K562 (cell line): Measurements from ENCODE around the gene IBA57. TPM values are rescaled to one million over a fixed set of nuclear protein-coding genes. Genes with fewer than 3 reads are reported as not detected.

Source experiments
- BCL6 ChIP-seq: fragments of 250-450 bp; sonication (Bioruptor Pico); IDR thresholded peaks from 2 replicates; pipeline ENCODE4 v1.4.0; 2020
- BCOR ChIP-seq: fragments of 450-650 bp; IDR thresholded peaks from 2 replicates; pipeline ENCODE4 v1.6.1; 2016
- CHD1 ChIP-seq: fragments of 200-600 bp; sonication (generic); IDR thresholded peaks from one replicate; pipeline ENCODE4 v1.6.1; 2012; ENCODE audit warnings: mild to moderate bottlenecking, moderate library complexity, low read length, inconsistent platforms
- ETV5 ChIP-seq: sonication (generic); formaldehyde crosslinking; IDR thresholded peaks from 2 replicates; pipeline ENCODE4 v1.4.0; 2020; ENCODE audit warnings: low read depth, mild to moderate bottlenecking, missing genetic modification reagents
- EZH2 ChIP-seq: IDR thresholded peaks from 2 replicates; pipeline ENCODE4 v1.6.1; 2012; ENCODE audit warnings: low read depth, mild to moderate bottlenecking, inconsistent platforms, low read length, borderline replicate concordance
- FOXK2 ChIP-seq, 2 experiments: fragments of 450-650 bp; IDR thresholded peaks in 1 of 2; conservative IDR thresholded peaks in 1 of 2; 2 replicates each; pipeline ENCODE4 v1.6.1; 2016; ENCODE audit warnings: low read depth in 2 of 2, mild to moderate bottlenecking in 1 of 2
- KLF16 ChIP-seq: IDR thresholded peaks from 2 replicates; pipeline ENCODE4 v1.6.1; 2016; ENCODE audit warnings: antibody characterized with exemption
- MAFK ChIP-seq: IDR thresholded peaks from 2 replicates; pipeline ENCODE4 v1.6.1; 2011; ENCODE audit warnings: low read length, improper control_type of control experiment
- MCM7 ChIP-seq, 2 experiments: fragments of 450-650 bp; IDR thresholded peaks; 2 replicates each; pipeline ENCODE4 v1.6.1; 2016 to 2018
- NELFE ChIP-seq: IDR thresholded peaks from 2 replicates; pipeline ENCODE4 v1.6.1; 2011; ENCODE audit warnings: mild to moderate bottlenecking; ENCODE audit not compliant: insufficient read depth, insufficient read length
- POLR2H ChIP-seq: IDR thresholded peaks from 2 replicates; pipeline ENCODE4 v1.6.1; 2016; ENCODE audit warnings: missing genetic modification characterization, low read depth, mild to moderate bottlenecking, control low read depth, missing compliant biosample characterization, moderate library complexity
- PURB ChIP-seq: sonication (generic); formaldehyde crosslinking; IDR thresholded peaks from 2 replicates; pipeline ENCODE4 v1.9.0; 2021; ENCODE audit warnings: low read depth, mild to moderate bottlenecking, missing genetic modification reagents
- RBFOX2 ChIP-seq: fragments of 200-400 bp; formaldehyde crosslinking; IDR thresholded peaks from 2 replicates; pipeline ENCODE4 v1.6.1; 2017; ENCODE audit warnings: low read depth, mild to moderate bottlenecking, low read length, moderate library complexity
- RBM22 ChIP-seq: fragments of 200-400 bp; formaldehyde crosslinking; IDR thresholded peaks from 2 replicates; pipeline ENCODE4 v1.6.1; 2018; ENCODE audit warnings: low read length, low read depth; ENCODE audit not compliant: poor library complexity, severe bottlenecking
- SMAD1 ChIP-seq: fragments of 150-350 bp; IDR thresholded peaks from 2 replicates; pipeline ENCODE4 v1.6.1; 2014; ENCODE audit warnings: low read length, low read depth; ENCODE audit not compliant: partially characterized antibody
- SMAD3 ChIP-seq: fragments of 450-650 bp; formaldehyde crosslinking; conservative IDR thresholded peaks from 2 replicates; pipeline ENCODE4 v1.4.0; 2020; ENCODE audit warnings: mild to moderate bottlenecking
- SP2 ChIP-seq: IDR thresholded peaks from 2 replicates; pipeline ENCODE4 v1.6.1; 2011; ENCODE audit warnings: mild to moderate bottlenecking, low read depth, low read length, moderate library complexity; ENCODE audit not compliant: poor library complexity, severe bottlenecking; ENCODE audit errors: extremely low read depth
- TAF1 ChIP-seq: IDR thresholded peaks from 2 replicates; pipeline ENCODE4 v1.6.1; 2011; ENCODE audit warnings: mild to moderate bottlenecking, low read length, moderate library complexity; ENCODE audit not compliant: insufficient read depth, control insufficient read depth, severe bottlenecking; ENCODE audit errors: extremely low read depth
- TAF7 ChIP-seq: fragments of 450-650 bp; IDR thresholded peaks from 2 replicates; pipeline ENCODE4 v1.6.1; 2016; ENCODE audit warnings: missing genetic modification characterization, missing compliant biosample characterization
- ZNF133 ChIP-seq: fragments of 250-450 bp; sonication (Bioruptor Pico); IDR thresholded peaks from 2 replicates; pipeline ENCODE4 v1.4.0; 2020; ENCODE audit warnings: mild to moderate bottlenecking
- ZNF316 ChIP-seq: fragments of 450-650 bp; IDR thresholded peaks from 2 replicates; pipeline ENCODE4 v1.6.1; 2016
- polyA plus RNA-seq, 8 experiments: library from polyadenylated mRNA; depleted of rRNA in 4 of 8; stranded (reverse) in 5 of 8; unstranded in 3 of 8; fragments of >200 nt; fragmentation: Nextera tagmentation in 2 of 8; fragmentation: Illumina TruSeq in 1 of 8; extraction: Ambion mirVana in 2 of 8; extraction: Trizol in 1 of 8; gene quantifications; 2 replicates each; pipeline versions ENCODE4 v1.2.1 to v1.2.3, GENCODE V29; 2011 to 2014; ENCODE audit warnings: inconsistent platforms in 1 of 8, missing spikeins in 1 of 8
- total RNA-seq, 7 experiments: library from RNA; depleted of rRNA in 6 of 7; stranded (reverse); fragments of >200 nt in 6 of 7; fragmentation: Illumina TruSeq in 2 of 7; extraction: Trizol in 2 of 7; gene quantifications; 2 replicates each; pipeline versions ENCODE4 v1.2.1 to v1.2.3, GENCODE V29; 2011 to 2021; ENCODE audit warnings: low replicate concordance in 1 of 7
- TF ChIP-seq, protein P1 (sequence below): fragments of 450-650 bp; IDR thresholded peaks from 2 replicates; pipeline ENCODE4 v1.6.1; 2016; ENCODE audit warnings: borderline replicate concordance
- TF ChIP-seq, protein P2 (sequence below): IDR thresholded peaks from 2 replicates; pipeline ENCODE4 v1.6.1; 2014; ENCODE audit warnings: antibody characterized with exemption
- TF ChIP-seq, protein P3 (sequence below): sonication (generic); formaldehyde crosslinking; IDR thresholded peaks from 2 replicates; pipeline ENCODE4 v1.8.1; 2022; ENCODE audit warnings: missing genetic modification reagents
- TF ChIP-seq, protein P4 (sequence below): fragments of 250-450 bp; sonication (Bioruptor Pico); IDR thresholded peaks from 2 replicates; pipeline ENCODE4 v1.5.0; 2021

Gene IBA57
- total and polyA plus RNA-seq, 9 of the 15 experiments (the other 6 are each of a cell fraction or from before 2014, with no cell fraction given): 0.77 to 15.5 (median 2.7) TPM

DNA sequence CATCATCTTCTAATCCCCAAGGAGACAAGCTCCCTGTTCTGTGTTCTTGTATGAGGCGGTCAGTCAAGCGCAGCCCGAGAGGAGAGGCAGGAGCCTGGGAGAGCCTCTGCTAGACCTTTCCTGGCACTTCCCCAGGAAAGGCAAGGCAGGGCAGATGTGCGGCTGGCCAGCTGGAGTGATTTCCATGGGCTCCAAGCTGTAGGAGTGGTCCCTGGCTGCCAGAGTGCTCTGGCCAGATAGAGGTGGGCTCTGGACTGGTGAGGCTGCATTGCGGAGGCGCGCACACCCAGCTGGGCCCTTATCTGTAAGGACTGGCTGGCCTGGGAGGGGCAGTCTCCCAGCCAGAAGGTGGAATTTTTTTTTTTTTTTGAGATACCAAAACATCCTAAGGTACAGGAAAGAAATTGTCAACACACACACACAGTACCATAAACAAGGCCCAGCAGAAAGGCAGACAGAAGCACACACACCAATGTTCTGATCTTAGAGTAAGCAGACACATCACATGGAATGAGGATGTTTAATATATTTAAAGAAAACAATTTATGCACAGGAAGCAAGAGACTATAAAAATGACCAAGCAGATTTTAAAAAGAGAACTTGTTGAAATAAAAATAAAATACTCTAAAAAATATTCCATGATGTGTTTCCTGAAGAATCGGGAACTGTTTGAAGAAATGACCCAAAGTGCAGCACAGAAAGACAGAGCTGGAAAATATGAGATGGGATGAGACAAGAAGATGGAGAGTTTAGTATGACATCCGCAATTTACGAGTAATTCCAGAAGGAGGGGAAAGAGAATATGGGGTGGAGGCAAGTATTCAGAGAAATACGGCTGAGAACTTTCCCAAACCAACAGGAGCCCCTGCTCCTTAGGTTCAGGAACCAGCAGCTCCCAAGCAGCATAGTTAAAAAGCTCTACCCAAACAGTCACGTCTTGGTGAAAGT lies 13.4 kb downstream of the IBA57 start (continued):
- TF ChIP-seq, protein P1, sequence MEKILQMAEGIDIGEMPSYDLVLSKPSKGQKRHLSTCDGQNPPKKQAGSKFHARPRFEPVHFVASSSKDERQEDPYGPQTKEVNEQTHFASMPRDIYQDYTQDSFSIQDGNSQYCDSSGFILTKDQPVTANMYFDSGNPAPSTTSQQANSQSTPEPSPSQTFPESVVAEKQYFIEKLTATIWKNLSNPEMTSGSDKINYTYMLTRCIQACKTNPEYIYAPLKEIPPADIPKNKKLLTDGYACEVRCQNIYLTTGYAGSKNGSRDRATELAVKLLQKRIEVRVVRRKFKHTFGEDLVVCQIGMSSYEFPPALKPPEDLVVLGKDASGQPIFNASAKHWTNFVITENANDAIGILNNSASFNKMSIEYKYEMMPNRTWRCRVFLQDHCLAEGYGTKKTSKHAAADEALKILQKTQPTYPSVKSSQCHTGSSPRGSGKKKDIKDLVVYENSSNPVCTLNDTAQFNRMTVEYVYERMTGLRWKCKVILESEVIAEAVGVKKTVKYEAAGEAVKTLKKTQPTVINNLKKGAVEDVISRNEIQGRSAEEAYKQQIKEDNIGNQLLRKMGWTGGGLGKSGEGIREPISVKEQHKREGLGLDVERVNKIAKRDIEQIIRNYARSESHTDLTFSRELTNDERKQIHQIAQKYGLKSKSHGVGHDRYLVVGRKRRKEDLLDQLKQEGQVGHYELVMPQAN: no peak
- TF ChIP-seq SMAD3 (CRISPR knock-in tag) (no peak), MAFK (no peak), KLF16 (peak; percentile 91), ZNF133 (CRISPR knock-in tag) (no peak), BCOR (peak; percentile 86), SP2 (no peak), PURB (CRISPR knock-in tag) (no peak), POLR2H (no peak), BCL6 (no peak), CHD1 (no peak), NELFE (no peak), RBFOX2 (no peak), SMAD1 (no peak), ZNF316 (peak; percentile 59; the same call in 1 of the 2 replicates), TAF7 (no peak), MCM7 (IDR thresholded peaks at IDR 0.05) (no peak), RBM22 (no peak), FOXK2 (conservative IDR thresholded peaks at IDR 0.05 in 1 of 2, IDR thresholded peaks at IDR 0.05 in 1 of 2; ENCODE audit: low read depth in 2 of 2) (peak; percentile 80 to 85), ETV5 (CRISPR knock-in tag) (no peak), TAF1 (peak; percentile 39), EZH2 (no peak)
- TF ChIP-seq, protein P2, sequence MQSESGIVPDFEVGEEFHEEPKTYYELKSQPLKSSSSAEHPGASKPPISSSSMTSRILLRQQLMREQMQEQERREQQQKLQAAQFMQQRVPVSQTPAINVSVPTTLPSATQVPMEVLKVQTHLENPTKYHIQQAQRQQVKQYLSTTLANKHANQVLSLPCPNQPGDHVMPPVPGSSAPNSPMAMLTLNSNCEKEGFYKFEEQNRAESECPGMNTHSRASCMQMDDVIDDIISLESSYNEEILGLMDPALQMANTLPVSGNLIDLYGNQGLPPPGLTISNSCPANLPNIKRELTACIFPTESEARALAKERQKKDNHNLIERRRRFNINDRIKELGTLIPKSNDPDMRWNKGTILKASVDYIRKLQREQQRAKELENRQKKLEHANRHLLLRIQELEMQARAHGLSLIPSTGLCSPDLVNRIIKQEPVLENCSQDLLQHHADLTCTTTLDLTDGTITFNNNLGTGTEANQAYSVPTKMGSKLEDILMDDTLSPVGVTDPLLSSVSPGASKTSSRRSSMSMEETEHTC: 0 out of 2 replicates have a peak, but pooled peaks have one; percentile 18
- TF ChIP-seq, protein P3, sequence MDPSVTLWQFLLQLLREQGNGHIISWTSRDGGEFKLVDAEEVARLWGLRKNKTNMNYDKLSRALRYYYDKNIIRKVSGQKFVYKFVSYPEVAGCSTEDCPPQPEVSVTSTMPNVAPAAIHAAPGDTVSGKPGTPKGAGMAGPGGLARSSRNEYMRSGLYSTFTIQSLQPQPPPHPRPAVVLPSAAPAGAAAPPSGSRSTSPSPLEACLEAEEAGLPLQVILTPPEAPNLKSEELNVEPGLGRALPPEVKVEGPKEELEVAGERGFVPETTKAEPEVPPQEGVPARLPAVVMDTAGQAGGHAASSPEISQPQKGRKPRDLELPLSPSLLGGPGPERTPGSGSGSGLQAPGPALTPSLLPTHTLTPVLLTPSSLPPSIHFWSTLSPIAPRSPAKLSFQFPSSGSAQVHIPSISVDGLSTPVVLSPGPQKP (CRISPR knock-in tag): no peak
- TF ChIP-seq, protein P4, sequence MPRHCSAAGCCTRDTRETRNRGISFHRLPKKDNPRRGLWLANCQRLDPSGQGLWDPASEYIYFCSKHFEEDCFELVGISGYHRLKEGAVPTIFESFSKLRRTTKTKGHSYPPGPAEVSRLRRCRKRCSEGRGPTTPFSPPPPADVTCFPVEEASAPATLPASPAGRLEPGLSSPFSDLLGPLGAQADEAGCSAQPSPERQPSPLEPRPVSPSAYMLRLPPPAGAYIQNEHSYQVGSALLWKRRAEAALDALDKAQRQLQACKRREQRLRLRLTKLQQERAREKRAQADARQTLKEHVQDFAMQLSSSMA: no peak
